HK-2 (cell line): ENCODE results near the gene RGS7BP.
"Not testable (repeated sequence)": the region's sequence is repeated elsewhere in the genome, so short reads cannot be mapped to it uniquely, and the experiment has no call there.

Experiments
- DNase-seq: peaks from one replicate; pipeline ENCODE4 v3.0.0-alpha.2; 2018; ENCODE audit not compliant: unreplicated experiment

Gene RGS7BP

DNA sequence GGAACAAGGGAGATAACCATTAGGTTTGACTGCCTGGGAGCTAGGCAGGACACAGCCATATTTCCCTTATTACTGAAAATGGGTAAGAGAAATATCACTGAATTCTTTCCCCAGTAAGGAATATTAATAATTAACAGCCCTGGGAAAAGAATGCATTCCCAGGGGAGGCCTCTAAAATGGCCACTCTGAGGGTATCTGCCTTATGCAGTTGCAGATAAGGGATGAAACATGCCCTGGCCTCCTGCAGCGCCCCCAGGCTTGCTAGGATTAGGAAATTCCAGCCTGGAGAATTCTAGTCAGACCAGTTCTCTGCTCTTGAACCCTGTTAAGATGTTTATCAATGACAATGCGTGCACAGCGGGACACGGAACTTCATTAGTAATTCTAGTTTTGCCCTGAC is 52.8 kb downstream of the RGS7BP start:
- not testable (repeated sequence) for DNase-seq

- DNase-seq = no peak
Observed at GRCh38 chr5:64566310-64566916, 60.6 kb downstream of the RGS7BP start.

GRCh38 chr5:64569858-64570257 is 64.0 kb downstream of the RGS7BP start:
- DNase-seq = no peak

DNA sequence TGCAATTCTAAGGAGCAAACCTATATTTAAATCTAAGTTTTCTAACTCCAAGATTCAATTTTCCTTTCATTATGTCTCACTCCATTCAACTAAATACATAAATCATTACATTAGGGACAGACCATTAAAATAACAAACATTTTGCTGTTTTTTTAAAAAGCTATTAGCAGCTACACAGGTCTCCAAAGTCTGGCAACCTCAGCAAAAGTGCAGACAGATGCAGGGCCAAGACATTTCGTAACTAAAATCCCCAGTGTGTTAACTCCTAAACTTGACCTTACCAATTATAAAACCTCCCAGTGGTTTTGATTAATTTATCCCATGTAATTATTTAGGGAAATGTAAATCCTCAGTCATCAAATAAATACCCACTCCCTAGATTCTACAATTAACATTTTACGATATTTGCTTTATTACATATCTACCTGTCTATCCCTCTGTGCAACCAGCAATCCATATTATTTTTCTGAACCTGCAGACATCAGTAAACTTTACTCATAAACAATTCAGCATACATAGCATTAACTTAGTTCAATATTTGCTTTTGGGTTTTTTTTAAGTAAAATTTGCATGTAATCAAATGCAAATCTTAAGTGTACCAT is 64.7 kb downstream of the RGS7BP start:
- DNase-seq = no peak

DNA sequence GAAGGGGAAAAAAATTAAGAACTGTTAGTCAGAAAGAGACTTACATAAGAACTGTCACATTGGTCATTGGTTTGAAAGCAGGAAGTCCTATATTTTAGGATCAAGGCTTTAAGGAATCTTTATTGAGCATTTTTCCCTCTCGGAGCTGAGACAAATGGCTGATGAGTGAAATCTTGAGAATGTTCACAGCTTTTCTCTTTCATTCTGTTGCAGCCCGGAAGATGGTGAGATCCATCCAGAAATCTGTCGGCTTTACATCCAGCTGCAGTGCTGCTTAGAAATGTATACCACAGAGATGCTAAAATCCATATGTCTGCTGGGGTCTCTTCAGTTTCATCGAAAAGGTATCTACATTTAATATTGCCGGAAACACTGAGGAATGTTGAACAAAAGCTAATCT is 69.7 kb downstream of the RGS7BP start:
- no peak for DNase-seq

- no peak for DNase-seq
Observed at GRCh38 chr5:64576250-64576649, 70.4 kb downstream of the RGS7BP start.

- DNase-seq = no peak
Observed at GRCh38 chr5:64585646-64586045, 79.8 kb downstream of the RGS7BP start.

- DNase-seq = no peak
Observed at GRCh38 chr5:64587370-64587769, 81.6 kb downstream of the RGS7BP start.

GRCh38 chr5:64592730-64593341 is 87.0 kb downstream of the RGS7BP start:
- DNase-seq = no peak

DNA sequence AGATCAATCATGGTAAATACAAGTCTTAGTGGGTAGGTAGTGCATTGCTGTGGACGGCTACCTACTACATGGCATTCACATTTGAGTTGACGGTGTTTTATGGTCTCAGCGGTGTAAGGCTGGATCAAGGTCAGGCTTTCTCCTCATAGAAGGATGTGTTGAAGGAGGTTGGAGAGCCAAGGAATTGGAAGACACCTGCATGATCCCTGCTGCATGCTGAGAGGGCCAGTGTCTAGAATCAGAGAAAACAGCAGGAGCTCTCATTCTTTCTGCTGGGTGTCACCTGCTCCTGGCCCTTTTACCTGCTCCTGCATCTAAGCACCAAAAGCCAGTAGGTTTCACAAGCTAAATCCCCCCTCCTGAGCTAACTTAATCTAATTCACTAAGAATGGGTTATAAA is 88.2 kb downstream of the RGS7BP start:
- DNase-seq = no peak

GRCh38 chr5:64594601-64595000 is 88.8 kb downstream of the RGS7BP start:
- no peak for DNase-seq

GRCh38 chr5:64595031-64595855 is 89.4 kb downstream of the RGS7BP start:
- DNase-seq = no peak

DNA sequence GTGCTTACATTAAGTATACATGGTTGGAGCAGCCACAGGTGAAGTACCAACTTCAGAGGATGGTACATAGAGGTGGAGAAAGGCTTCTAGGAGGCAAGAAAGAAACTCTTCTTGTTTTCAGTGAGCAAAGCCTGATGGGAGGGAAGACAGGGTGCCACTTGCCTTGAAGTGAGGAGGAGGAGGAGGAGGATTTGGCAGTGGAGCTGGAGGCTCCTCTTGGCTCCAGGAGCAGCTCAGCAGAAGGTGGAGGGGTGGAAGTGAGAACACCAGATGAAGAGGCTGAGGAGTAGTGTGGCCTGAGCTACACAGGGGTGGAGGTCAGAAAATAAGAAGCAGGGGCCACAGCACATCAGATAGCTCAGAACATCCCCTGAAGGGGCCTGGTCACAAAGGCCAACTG is 93.4 kb downstream of the RGS7BP start:
- no peak for DNase-seq

- DNase-seq = no peak
Observed at GRCh38 chr5:64603676-64604075, 97.9 kb downstream of the RGS7BP start.

DNA sequence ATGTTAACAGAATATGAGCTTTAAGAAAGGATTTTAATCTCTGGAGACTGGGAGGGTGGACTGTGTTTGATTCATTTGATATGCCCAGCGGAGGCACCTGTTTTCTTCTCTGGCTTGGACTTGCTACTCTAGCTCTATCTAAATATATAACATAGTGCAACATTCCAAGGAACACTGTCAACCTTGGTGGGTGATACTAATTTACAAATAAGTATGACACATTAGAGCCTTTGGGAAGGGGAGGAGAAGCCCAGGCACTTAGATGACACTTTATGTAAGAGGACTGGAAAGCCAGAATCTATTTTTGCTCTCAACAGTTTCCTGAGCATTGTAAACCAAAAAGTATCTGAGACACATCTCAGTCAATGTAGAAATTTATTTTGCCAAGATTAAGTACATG is 101.1 kb downstream of the RGS7BP start:
- DNase-seq = no peak

DNA sequence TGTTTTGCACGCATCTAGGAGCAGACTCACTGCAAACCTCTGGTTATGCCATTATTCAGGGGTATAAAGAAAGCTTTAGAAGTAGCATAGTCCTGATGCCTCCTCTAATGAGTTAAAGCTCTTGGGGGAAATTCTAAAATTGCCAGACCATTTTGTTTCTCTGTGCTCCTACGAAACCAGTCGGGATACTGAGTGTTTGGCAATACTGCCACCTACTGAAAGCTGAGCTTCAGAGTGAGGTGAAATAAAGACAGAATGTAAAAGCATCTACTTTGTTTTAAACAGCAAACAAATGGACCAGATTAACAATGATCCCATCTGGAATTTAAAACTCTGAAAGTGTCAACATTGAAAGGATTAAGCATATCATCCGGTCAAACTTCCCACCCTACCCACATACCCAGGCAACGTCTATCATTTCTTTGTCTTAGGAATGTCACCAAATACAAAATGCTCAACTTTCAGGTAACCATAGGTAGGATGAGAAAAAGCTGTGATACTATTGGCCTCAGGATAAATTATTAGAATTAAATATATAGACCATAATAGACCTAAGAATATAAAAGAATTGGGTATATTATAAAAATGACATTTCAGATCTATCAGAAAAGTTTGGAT is 106.6 kb downstream of the RGS7BP start:
- peak; percentile 5 for DNase-seq

- no peak for DNase-seq
Observed at GRCh38 chr5:64615895-64616294, 110.1 kb downstream of the RGS7BP start.

GRCh38 chr5:64619609-64620008 is 113.8 kb downstream of the RGS7BP start:
- DNase-seq = no peak

DNA sequence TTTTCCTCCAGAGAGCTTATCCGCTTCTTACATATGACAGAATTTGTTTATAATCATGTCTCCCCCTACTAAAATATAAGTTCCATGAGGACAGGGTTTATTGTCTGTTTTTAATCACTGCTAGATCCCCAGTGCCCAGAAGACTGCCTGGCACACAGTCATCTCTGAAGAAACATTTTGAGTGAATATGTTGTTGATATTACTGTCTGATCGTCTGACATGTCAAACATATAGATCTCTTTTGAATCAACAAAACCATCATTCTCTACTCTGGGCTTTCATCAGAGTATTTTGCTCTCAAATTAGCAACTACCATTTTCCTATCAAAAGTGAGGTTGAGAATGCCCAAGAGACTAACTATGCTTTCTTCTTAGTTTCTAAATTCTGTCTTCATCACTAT is 117.2 kb downstream of the RGS7BP start:
- DNase-seq = no peak

GRCh38 chr5:64625678-64626077 is 119.9 kb downstream of the RGS7BP start:
- DNase-seq = no peak

DNA sequence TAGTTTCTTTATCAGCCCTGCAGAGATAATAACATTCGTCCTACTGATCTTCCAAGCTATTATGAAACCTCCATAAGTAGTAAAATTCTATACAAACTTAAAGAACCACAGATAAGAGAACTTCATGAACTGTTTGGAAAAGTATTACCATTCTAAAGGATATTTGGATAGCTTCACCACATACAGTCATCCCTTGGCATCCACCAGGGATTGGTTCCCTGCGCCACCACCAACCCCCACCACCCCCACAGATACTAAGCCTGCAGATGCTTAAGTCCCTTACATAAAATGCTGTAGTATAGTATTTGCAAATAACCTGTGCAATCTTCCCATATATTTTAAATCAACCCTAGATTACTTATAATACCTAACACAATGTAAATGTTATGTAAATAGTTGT is 123.1 kb downstream of the RGS7BP start:
- DNase-seq = no peak

GRCh38 chr5:64629841-64630240 is 124.0 kb downstream of the RGS7BP start:
- no peak for DNase-seq
